NCI-H82 treated with DMSO at 0.1 percent for 48 hours (cell line): Measurements from ENCODE around the gene NR1I3.

Experiments used
- DNase-seq: peaks from one replicate; lab custom pipeline; 2025; ENCODE audit not compliant: unreplicated experiment; lab: John Stamatoyannopoulos, UW

Gene NR1I3

GRCh38 chr1:161196521-161197451 is 41.2 kb downstream of the NR1I3 start:
- peak; percentile 90 for DNase-seq

GRCh38 chr1:161196111-161196510 is 41.9 kb downstream of the NR1I3 start:
- DNase-seq, result no peak

DNA sequence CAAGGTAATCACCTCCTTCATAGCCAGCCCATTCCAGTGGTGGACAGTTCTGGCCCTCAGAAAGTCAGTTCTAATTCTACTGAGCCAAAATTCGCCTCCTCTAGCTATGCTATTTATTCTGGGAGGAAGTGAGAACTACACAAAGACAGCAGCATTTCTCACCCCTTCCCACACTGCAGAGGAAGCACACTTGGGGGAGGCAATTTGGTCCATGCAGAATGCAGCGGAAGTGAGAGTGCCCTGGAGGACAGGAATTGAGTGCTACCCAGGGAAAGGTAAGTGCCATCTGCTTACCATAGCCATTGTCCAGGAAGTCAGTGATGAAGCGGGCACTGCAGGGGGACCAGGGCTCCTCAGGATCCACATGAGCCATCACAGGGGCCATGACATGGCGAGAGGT is 42.8 kb downstream of the NR1I3 start:
- DNase-seq, result no peak

DNA sequence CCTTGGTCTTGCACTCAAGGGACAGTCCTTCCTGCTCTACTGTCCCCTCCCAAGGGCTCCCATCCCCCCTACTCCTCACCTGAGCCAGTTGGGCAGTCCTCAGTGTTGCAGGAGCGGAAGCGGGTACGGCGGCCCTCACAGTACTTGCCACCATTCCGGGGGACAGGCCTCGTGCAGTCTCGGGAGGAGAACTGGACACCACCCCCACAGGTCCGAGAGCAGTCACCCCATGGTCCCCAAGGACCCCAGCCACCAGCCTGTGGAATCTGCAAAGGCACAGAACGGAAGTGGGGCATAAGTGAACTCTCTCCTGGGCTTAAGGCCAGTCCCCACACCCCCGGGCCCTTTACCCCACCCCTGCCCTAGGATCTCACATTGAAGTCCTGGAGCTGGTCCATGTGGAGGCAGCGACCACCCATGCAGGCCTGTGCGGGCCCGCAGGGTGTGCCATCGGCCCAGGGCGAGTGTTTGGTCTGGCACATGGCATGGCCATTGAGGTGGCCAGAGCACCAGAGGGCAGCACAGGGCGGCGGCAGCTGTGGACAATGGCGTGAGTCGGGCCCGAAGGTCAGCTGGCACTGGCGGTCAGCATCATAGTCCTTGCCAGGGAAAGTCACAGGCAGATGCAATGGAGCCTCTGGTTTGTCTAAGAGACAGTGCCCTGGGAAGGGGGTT is 44.3 kb downstream of the NR1I3 start:
- DNase-seq, result no peak

DNA sequence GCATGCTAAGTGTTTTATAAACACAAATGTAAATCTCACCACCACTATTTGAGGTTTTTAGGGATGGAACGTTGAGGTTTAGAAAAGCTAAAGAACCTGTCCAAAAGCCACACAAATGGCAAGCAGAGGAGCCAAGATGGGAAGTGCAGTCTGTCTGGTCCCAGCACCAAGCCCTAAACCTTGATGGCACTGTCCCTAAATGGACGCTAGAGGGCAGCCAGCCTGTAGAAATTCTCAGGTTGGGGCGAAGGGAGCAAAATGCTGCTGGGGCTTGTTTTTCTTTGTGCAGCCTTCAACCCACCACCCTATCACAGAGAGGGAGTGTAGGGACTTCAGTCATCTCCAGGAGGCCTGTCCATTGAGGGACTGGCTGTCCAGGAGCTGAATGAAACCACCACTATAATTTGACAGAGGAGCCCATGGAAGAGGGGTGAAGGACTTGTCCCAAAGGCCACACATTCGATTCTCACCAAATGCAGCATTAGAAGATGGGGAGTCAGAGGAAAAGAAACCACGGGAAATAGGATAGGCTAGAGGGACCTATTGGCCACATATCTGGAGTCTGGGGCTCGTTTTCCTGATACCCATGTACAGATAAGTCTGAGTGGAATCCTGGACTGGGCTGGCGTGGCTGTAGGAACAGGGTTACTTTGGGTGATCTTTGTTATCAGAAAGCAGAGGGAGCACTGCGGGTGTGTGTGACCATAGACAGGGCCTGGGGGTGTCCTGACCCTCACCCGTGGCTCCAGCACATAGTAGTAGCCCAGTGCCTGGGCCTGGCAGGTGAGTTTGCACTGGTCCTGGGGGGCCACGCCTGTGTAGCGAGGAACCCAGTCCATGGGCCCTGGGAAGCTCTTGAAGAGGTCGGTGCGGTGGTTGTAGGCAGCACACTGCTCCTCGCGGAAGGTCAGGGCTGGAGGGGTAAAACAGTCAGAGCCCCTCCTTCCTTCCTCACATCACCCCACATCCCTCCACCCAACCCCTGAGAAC is 45.2 kb downstream of the NR1I3 start:
- DNase-seq, result peak; percentile 77

DNA sequence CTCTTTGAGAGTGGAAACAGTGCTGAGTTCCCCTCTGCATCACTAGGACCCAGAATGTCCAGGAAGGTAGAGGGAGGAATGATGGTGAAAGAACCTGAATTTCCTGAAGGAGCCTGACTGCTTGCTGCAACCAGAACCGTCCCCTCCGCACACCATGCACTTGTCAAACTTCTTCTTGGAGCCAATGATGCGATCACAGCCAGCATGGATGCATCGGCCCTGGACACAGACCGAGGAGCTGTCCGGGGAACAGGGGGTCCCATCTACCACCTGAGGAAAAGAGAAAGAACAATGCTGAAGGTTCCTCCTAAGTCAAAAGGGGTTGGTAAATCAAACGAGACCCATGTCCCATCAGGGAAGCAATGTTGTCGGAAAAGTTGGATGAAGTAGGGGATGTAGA is 46.0 kb downstream of the NR1I3 start:
- no peak for DNase-seq

GRCh38 chr1:161190962-161191521 is 47.0 kb downstream of the NR1I3 start:
- no peak for DNase-seq

GRCh38 chr1:161189036-161189435 is 49.0 kb downstream of the NR1I3 start:
- DNase-seq, result no peak

DNA sequence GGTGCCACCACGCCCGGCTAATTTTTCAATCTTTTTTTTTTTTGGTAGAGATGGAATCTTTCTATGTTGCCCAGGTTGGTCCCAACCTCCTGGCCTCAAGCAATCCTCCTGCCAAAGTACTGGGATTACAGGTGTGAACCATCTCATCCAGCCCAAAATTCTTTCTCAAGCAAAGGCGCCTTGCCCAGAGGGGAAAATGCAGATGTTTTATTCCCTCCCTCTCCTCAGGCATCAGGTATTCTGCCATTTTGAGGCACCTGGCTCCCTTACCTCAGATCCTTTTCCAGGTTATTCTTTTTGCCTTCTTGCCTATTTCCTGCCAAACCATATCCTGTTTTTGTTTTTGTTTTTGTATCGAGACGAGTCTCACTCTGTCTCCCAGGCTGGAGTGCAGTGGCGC is 49.6 kb downstream of the NR1I3 start:
- DNase-seq, result no peak

DNA sequence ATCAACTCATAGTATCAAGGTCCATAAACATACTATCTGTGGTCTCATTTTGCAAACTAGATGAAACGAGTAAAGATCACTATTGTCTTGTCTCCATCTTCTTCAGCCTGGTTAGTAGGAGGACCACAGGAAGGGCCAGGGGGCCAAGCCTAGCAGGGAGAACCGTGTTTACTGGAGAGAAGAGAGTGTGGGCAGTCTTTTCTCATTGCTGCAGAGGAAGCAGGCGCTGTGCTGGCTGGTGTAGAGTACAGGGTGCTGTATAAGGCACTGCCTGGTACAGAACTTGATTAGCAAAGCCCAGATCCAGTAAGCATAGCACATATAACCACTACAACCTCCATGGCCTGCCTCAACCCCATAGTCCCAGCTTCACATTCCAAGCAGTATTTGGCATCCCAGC is 50.7 kb downstream of the NR1I3 start:
- no peak for DNase-seq

DNA sequence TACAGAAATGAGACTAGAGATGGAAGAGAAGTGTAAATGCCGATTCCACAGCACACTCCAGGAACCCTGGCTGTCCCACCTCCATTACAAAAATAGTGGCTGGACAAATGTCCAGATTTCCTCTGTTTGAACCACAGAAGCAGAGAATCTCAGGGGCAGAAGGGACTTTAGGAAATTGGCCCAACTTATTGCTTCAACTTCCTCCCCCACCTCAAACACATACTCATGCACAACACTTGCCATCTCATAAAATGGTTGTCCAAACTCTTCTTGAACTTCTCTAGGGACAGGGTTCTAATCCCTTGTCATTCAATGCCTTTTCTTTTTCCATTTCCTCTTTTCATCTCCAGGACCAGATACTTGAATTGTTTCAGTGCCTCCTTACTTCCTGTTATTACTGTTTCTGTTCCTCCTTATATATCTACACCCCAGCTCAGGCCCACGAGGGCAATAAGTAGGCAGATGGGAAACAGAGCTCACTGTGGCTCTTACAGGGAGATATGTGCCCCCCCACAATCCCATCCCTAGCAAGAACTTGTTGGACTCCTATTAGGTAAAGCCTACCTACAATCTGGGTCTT is 52.2 kb downstream of the NR1I3 start:
- no peak for DNase-seq

DNA sequence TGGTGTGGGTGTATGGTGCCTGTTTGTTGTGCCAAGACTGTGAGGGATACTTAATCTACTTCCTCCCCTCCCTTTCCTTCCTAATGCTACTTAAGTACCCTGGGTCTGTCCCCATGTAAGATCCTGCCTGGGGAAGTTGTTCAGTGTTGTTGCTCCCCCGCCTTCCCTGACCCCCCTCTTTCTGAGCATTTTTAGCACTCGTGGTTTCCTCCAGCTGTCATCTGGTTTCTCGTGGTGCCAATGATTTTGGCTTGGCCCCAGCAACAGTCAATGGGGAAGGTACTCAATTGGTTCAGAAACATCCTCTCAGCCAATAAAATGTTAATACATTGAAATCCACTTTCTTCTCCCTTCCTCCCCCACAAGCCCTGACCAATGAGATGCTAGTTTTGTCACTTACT is 52.7 kb downstream of the NR1I3 start:
- DNase-seq, result peak; percentile 99

DNA sequence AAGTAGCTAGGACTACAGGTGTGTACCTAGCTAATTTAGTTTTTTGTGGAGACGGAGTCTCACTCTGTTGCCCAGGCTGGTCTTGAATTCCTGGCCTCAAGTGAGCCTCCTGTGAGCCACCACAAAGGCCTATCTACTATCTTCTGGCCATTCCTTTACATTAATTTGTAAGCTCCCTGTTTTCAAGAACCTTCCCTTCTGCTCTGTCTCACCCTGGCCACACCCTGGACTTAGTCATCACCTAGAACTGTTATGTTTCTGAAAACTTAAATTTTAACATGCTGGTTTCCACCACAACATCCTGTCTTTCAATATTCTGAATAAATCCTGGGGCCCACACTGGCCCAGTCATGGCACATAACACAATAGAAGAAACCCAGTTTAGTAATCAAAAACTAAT is 55.8 kb downstream of the NR1I3 start:
- no peak for DNase-seq

DNA sequence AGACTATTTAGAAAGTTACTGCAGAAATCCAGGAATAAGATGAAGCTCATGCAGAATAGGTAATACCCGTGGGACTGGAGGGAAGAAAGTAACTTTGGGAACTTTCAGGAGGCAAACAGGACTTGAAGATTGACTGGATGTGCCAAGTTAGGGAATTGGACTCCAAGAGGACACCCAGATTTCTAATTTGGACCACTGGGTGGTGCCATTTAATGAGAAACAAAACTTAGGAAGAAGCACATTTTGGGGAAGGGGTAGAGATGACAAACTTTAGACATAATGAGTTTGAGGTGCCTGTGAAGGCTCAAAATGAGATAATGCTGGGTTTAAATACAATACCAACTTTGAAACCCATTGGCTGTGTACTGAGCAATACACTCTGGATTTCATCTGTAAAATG is 57.4 kb downstream of the NR1I3 start:
- no peak for DNase-seq

DNA sequence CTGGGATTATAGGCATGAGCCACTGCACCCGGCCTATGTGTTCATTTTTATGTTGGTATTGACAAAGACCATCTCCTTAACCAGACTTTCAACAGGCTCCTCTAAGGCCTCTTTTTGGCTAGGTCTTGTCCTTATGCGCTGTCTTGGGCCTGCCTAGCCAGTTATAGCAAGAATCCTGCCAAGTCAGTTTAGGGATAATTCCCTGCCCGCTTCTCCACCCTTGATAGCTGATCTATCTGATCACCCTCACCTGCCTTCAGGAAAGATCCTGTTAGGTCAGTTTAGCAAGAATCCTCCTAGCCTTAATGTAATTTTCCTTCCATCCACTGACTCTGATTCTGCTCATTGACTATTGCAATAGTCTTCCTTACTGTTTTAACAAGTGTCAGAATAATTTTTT is 58.3 kb downstream of the NR1I3 start:
- DNase-seq, result no peak
